ENCODE measurements around the gene TMEM229A. TPM values are rescaled to one million over a fixed set of nuclear protein-coding genes. Genes with fewer than 3 reads are reported as not detected.

TMEM229A gene
- total RNA-seq, 4 donors from 2014 or later: not detected

DNA sequence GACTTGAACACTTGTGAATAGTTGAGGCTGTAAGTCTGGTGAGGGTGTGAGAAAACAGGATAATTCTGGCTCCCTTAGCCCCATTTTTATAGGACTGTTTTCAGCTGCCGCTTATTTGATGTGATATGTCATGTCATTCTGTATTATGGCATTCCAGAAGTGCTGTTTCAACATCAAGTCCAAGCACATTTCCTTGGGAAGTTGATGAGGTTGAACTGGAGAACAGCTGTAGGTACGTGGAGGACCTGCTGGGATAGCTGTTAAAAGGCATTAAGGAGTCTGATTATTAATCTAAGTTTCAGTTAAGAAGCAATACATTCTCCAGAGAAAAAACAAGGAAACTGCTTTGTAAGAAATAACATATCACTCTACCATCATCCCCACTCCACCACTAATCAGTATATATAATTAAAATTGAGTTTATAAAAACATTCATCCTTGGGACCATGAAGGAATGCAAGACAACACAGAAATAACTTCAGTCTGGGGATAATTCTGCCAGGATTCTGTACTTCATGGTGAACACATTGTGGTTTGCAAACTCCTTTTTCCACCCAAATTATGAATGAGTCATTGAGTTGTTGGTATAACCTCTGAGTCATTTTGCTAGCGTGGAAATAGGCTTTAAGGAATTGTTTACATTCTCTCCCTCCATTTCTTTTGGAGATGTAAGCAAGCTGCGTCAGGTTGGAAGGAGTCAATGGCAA is 39.9 kb upstream of the TMEM229A start:
- H3K9me3 ChIP-seq: no peaks in the 10 kb centered on the region
- no peak overlapping the region for H3K4me3 ChIP-seq
- no peak overlapping the region for H3K27ac ChIP-seq (replicated peaks in 1 of 4)
- H3K4me1 ChIP-seq: peaks cover 0 to 12% (median 3%) of the 10 kb centered on the region in 4 donors
- no peak for TF ChIP-seq POLR2AphosphoS5 (IDR thresholded peaks at IDR 0.05)
- TF ChIP-seq, protein P1, sequence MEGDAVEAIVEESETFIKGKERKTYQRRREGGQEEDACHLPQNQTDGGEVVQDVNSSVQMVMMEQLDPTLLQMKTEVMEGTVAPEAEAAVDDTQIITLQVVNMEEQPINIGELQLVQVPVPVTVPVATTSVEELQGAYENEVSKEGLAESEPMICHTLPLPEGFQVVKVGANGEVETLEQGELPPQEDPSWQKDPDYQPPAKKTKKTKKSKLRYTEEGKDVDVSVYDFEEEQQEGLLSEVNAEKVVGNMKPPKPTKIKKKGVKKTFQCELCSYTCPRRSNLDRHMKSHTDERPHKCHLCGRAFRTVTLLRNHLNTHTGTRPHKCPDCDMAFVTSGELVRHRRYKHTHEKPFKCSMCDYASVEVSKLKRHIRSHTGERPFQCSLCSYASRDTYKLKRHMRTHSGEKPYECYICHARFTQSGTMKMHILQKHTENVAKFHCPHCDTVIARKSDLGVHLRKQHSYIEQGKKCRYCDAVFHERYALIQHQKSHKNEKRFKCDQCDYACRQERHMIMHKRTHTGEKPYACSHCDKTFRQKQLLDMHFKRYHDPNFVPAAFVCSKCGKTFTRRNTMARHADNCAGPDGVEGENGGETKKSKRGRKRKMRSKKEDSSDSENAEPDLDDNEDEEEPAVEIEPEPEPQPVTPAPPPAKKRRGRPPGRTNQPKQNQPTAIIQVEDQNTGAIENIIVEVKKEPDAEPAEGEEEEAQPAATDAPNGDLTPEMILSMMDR (IDR thresholded peaks at IDR 0.05): no peak
- no peak for TF ChIP-seq POLR2A (IDR thresholded peaks at IDR 0.05; ENCODE audit: low read depth)
- TF ChIP-seq EP300 (IDR thresholded peaks at IDR 0.05): no peak
- H3K36me3 ChIP-seq: no peaks in the 10 kb centered on the region
- intact Hi-C loops (cut with DNase I): no loop called here
- no peak for DNase-seq (ENCODE audit: extremely low spot score)
- WGBS: 32% methylated on average over 4 of the region's 4 CpGs
- no peaks in the 10 kb centered on the region for H3K27me3 ChIP-seq

DNA sequence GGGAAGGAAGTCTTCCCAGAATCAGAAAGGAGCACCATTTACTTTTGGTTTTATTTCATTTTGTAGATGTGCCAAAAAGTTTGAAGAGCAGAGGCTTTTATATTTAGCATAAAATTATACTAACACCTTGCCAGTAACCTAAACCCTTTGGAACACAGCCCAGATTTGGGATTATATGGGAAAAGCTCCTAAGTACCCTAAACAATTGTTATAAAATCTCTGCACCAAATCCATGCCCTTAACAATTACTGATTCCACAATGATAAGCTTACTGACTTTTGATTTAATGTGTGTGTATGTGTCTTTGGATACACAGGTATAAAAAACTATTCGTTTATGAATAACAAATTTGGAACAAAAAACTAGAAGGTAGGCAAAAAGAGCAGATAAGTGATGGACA is 39.0 kb upstream of the TMEM229A start:
- Histone ChIP-seq H3K4me3 (no peak overlapping the region), H3K36me3 (no peaks in the 10 kb centered on the region), H3K9me3 (no peaks in the 10 kb centered on the region), H3K4me1 (peaks cover 0 to 12% (median 3%) of the 10 kb centered on the region in 4 donors), H3K27me3 (no peaks in the 10 kb centered on the region), H3K27ac (replicated peaks in 1 of 4) (no peak overlapping the region)
- TF ChIP-seq POLR2AphosphoS5 (IDR thresholded peaks at IDR 0.05) (no peak), POLR2A (IDR thresholded peaks at IDR 0.05; ENCODE audit: low read depth) (no peak), EP300 (IDR thresholded peaks at IDR 0.05) (no peak)
- TF ChIP-seq, protein P1 (IDR thresholded peaks at IDR 0.05): no peak
- intact Hi-C loops (cut with DNase I): no loop called here
- no peak for DNase-seq (ENCODE audit: extremely low spot score)
- WGBS: 48% methylated on average over 1 of the region's 1 CpG

DNA sequence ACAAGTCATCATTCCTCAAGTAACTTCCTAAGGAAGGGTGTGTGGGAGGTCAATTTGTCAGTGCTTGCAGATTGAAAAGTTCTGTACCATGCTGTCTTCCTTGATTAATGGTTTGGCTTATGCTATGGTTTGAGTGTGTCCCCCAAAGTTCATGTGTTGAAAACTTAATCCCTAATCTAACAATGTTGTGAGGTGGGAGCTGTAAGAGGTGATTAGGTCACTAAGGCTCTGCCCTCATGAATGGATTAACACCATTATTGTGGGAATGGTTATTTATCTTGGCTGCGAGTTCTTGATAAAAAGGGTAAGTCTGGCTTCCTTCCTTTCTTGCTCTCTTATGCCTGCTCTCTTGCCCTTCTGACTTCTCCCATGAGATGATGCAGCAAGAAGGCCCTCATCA is 29.3 kb upstream of the TMEM229A start:
- H3K36me3 ChIP-seq: no peaks in the 10 kb centered on the region
- no peaks in the 10 kb centered on the region for H3K9me3 ChIP-seq
- H3K4me3 ChIP-seq: no peak overlapping the region
- 50% methylated on average over 1 of the region's 1 CpG for whole genome bisulfite sequencing
- TF ChIP-seq EP300 (IDR thresholded peaks at IDR 0.05): no peak
- TF ChIP-seq, protein P1 (IDR thresholded peaks at IDR 0.05): no peak
- no peak for TF ChIP-seq POLR2AphosphoS5 (IDR thresholded peaks at IDR 0.05)
- no peak for TF ChIP-seq POLR2A (IDR thresholded peaks at IDR 0.05; ENCODE audit: low read depth)
- no peaks in the 10 kb centered on the region for H3K27me3 ChIP-seq
- intact Hi-C loops (cut with DNase I): no loop called here
- H3K4me1 ChIP-seq: no peaks in the 10 kb centered on the region
- H3K27ac ChIP-seq (replicated peaks in 1 of 4): no peak overlapping the region
- DNase-seq (ENCODE audit: extremely low spot score): no peak

DNA sequence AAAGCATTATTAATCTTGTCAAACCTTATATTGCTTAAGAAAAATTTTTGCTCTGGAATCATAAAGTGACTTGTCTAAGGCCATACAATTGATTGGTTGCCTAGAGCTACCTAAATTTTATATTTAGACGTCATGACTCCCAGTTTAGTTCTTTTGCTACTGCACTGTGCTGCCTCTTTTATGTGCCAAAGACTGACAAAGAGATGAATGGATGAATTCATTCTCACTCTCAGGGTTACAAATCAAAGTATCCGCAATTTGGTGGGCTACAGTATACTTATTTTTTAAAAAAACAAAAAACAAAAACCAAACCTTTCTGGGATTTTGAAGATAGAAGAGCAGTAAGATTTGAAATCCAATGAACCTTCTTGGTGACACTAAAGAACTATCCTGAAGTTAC is 27.7 kb upstream of the TMEM229A start:
- no peaks in the 10 kb centered on the region for H3K4me1 ChIP-seq
- H3K27me3 ChIP-seq: no peaks in the 10 kb centered on the region
- TF ChIP-seq POLR2AphosphoS5 (IDR thresholded peaks at IDR 0.05) (no peak), POLR2A (IDR thresholded peaks at IDR 0.05; ENCODE audit: low read depth) (no peak)
- H3K4me3 ChIP-seq: no peak overlapping the region
- H3K9me3 ChIP-seq: no peaks in the 10 kb centered on the region
- no peak overlapping the region for H3K27ac ChIP-seq (replicated peaks in 1 of 4)
- 74% methylated on average over 2 of the region's 2 CpGs for WGBS
- intact Hi-C loops (cut with DNase I): no loop called here
- H3K36me3 ChIP-seq: no peaks in the 10 kb centered on the region
- DNase-seq (ENCODE audit: extremely low spot score): no peak

DNA sequence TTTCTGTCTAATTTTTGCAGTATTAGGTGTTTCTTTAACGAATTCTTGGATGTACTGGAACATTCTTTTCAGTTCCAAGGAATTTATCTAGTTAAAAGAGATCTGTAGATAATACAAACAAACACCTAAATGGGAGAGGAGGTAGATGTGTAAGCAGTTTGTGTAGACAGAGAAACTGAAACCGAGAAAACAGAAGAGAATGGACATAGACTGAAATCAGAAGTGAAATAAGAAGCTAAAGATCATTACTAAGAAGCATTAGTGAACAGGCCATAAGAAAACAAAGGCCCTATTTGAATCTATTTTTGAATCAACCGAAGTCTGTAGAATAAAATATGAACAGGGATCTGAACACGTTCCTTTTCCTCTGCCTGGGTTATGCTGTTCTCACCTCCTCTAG is 26.5 kb upstream of the TMEM229A start:
- Histone ChIP-seq H3K36me3 (no peaks in the 10 kb centered on the region), H3K9me3 (no peaks in the 10 kb centered on the region), H3K4me1 (no peaks in the 10 kb centered on the region), H3K4me3 (no peak overlapping the region), H3K27me3 (no peaks in the 10 kb centered on the region), H3K27ac (replicated peaks in 1 of 4) (no peak overlapping the region)
- WGBS: 52% methylated on average over 4 of the region's 4 CpGs
- intact Hi-C loops (cut with DNase I): no loop called here
- TF ChIP-seq, protein P1 (IDR thresholded peaks at IDR 0.05): no peak
- TF ChIP-seq POLR2A (IDR thresholded peaks at IDR 0.05; ENCODE audit: low read depth) (no peak), POLR2AphosphoS5 (IDR thresholded peaks at IDR 0.05) (no peak), EP300 (IDR thresholded peaks at IDR 0.05) (no peak)
- DNase-seq (ENCODE audit: extremely low spot score): no peak

All from esophagus muscularis mucosa (tissue), 4 donors.